SK-MEL-5 (cell line): ENCODE data around the gene LRRC46. TPM values are rescaled to one million over a fixed set of nuclear protein-coding genes. Genes with fewer than 3 reads are reported as not detected.

Experiments
- DNase-seq: peaks from one replicate; pipeline ENCODE4 v3.0.0-alpha.2; 2016; ENCODE audit warnings: low read depth, low spot score
- in situ Hi-C: cut with HindIII; loops from 2 replicates; pipeline ENCODE4 v1.10.0; 2016; ENCODE audit warnings: low sequenced_read_pairs, high pct_unique_total_duplicates, low pct_unique_long_range_greater_than_20kb
- polyA plus RNA-seq, 2 experiments: library from polyadenylated mRNA; depleted of rRNA; stranded (reverse); fragments of >200 nt; gene quantifications; 2 replicates each; pipeline ENCODE4 v1.2.3, GENCODE V29; 2015
- total RNA-seq: library from RNA; depleted of rRNA; stranded (reverse); fragments of >200 nt; shearing (Covaris generic); gene quantifications from 2 replicates; pipeline ENCODE4 v1.2.3, GENCODE V29; 2014; rRNA removed

Gene LRRC46
- total RNA-seq, result not detected in 2 replicates
- 0.87 and 1.0 TPM in 2 replicates for polyA plus RNA-seq (2015; cell fraction: cytosol; rRNA removed)
- 2.0 and 5.4 TPM in 2 replicates for polyA plus RNA-seq (2015; cell fraction: nucleus; rRNA removed)

- peak; percentile 92 for DNase-seq
- in situ Hi-C loops, result no loop called here
Measured at GRCh38 chr17:47831003-47831933, at the start of gene LRRC46, which contains the start of gene MRPL10. Gene LRRC46, plus strand, starts transcription at chr17:47831670. Its CDS starts 320 bp downstream, at chr17:47831990. Gene MRPL10, minus strand, starts transcription at chr17:47831541. Its CDS starts 30 bp downstream, at chr17:47831511.

- no peak for DNase-seq
Measured at GRCh38 chr17:47785538-47786123, 45.8 kb upstream of the LRRC46 start.

DNA sequence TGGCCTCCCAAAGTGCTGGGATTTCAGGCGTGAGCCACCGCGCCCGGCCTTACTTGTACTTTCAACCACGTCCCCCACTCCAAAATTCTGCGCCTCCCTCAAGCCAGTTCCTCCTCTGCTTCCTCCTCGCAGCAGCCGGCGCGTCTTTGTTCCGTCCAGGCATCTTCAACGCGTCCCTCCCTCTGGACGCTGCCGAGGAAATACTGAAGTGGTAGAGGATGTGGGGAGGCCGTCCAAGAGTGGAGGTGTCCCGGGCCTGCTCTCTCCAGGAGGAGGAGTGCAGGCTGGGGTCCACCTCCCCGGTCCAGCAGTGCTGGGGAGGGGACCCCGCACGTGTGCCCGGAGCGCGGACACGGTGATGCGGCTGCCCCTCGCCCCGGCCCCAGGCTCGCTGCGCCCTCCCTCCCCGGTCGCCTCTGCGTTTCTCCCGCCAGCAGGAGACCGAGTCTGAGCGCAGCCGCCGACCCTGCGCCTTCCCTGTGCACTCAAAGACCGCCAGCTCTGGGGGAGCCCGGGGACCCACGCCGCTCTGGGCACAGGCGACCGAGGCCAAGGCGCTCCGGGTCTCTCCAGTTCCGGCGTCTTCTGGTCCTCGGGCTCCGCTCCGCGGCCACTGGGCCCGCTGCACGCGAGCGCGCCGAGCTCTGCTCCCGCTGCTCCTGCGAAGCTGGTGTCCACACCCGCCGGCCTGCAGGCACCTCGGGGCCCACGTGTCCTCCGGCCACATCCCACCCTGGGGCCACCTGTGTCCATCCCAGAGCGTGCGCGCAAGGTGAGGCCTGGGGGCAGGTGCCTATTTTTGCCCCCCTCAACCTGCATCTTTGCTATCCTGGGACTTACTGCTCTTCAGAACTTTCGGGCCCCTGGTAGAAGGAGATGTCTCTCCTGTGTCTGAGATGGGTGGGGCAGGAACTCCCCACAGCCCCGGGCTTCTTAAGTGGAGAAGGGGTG lies 41.6 kb upstream of the LRRC46 start:
- peak; percentile 51 for DNase-seq
- in situ Hi-C loops, result no loop called here

More at GRCh38 chr17:47785538-47786123, 45.8 kb upstream of the LRRC46 start:
- in situ Hi-C loops, result no loop called here

DNA sequence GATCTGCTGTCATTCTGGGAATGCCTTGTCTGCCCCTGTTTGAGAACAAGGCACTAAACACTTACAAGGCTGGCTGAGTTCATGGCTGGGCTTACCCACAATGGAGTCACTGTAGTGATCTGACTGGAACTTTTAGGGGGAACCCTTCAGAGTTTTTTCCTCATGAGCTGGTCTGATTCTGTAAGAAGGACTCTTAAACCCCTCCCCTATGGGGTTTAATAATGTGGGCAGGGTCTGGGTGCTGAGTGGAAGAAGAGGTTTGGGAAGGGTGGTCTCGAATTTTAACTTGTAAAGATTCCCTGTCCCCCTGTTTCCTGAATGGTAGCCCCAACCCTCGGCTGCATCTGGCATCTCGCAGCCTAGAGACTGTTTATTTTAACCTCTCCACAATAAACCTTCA lies 40.4 kb upstream of the LRRC46 start:
- DNase-seq, result no peak
- in situ Hi-C loops, result no loop called here

DNA sequence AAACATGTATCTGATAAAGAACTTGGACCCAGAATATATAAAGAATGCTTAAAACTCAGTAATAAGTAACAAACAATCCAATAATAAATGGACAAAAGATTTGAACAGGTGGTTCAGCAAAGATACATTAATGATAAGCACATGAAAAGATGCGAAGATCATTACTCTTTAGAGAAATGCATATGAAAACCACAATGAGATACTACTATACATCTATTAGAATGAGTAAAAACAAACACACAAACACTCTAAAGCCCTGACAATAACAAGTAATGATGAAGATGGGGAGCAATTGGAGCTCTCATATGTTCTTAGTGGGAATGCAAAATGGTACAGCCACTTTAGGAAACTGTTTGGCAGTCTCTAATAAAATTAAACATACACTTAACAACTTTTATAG lies 39.0 kb upstream of the LRRC46 start:
- in situ Hi-C loops, result no loop called here
- no peak for DNase-seq

DNA sequence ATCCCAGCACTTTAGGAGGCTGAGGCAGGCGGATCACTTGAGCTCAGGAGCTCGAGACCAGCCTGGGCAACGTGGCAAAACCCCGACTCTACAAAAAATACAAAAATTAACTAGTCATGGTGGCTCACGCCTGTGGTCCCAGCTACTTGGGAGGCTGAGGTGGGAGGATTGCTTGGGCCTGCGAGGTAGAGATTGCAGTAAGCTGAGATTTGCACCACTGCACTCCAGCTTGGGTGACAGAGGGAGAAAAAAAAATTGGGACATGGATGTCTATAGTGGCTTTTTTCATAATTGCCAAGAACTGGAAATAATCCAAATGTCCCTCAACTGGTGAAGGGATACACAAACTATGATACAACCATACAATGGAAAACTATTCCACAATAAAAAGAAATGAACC lies 38.5 kb upstream of the LRRC46 start:
- in situ Hi-C loops, result no loop called here
- DNase-seq, result no peak

GRCh38 chr17:47797797-47798196 lies 33.7 kb upstream of the LRRC46 start:
- no peak for DNase-seq
- in situ Hi-C loops, result no loop called here

- in situ Hi-C loops, result no loop called here
Measured at GRCh38 chr17:47800686-47801085, 30.8 kb upstream of the LRRC46 start.

GRCh38 chr17:47801176-47801765 lies 30.2 kb upstream of the LRRC46 start:
- in situ Hi-C loops, result no loop called here
- DNase-seq, result no peak

More at GRCh38 chr17:47800686-47801085, 30.8 kb upstream of the LRRC46 start:
- no peak for DNase-seq

GRCh38 chr17:47801906-47802305 lies 29.6 kb upstream of the LRRC46 start:
- in situ Hi-C loops, result no loop called here
- DNase-seq, result no peak

DNA sequence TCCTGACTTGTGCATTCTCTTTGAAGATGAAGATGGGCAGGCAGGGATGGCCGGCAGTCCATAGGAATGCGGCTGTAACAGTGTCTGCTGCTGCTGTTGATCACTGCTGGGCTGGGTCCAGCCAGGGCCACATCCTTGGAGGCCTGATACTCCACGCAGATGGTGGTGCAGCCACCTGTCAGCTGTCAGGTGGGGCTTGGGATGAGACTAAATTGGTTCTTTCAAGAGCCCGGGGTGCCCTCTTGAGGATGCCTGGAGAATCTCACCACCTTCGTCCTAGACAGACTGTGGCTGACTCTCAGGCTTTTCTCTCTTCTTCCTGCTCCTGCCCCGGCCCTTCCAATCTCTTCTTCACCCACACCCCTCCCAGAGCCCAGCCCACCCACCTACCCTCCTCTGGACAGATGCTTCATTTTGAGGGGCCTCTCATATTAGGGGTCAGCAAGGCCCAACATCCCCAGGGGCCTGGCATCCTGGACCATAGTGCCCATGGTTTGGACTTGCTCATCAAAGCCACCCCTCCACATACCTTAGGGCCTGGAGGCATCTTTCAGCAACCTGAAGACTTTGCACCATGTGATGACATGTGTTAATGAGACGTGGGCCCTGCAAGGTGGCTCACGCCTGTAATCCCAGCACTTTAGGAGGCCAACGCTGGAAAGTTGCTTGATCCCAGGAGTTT lies 29.0 kb upstream of the LRRC46 start:
- peak; percentile 72 for DNase-seq
- in situ Hi-C loops, result no loop called here

DNA sequence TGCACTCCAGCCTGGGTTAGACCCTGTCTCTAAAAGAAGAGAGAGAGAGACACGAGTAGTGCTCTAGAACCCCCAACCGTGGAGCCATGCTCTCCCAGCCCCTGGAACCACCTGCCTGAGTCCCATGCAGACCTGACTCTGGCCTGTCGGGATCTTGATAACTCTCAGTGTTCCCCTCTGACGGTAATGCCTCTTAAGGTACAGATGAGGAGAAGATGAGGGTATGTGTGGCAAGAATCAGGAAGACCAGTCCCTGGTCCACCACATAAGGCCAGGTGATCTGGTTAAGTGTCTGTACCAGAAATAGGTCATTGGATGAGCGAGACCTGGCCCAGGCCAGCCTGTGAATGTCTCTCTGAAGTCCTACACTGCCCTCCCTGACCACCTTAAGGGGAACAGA lies 28.3 kb upstream of the LRRC46 start:
- no peak for DNase-seq
- in situ Hi-C loops, result no loop called here

DNA sequence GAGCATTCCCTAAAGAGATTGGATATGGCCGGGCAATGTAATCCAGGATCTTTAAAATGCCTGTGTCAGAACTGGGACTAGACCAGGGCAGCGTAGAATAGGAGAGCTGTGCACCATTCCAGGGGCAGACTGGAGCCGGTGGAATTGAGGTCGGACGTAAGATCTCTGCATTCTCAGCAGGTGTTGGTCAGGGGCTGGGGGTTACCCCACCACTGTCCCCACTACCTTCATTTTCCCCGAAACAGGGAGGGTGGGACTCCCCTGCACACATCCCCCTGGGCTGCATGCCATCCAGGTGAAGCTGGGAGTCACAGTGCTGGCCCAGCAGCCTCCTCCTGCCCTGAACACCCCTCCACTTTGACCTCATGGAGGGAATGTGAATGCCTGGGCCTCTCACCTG lies 27.7 kb upstream of the LRRC46 start:
- in situ Hi-C loops, result no loop called here
- DNase-seq, result no peak

DNA sequence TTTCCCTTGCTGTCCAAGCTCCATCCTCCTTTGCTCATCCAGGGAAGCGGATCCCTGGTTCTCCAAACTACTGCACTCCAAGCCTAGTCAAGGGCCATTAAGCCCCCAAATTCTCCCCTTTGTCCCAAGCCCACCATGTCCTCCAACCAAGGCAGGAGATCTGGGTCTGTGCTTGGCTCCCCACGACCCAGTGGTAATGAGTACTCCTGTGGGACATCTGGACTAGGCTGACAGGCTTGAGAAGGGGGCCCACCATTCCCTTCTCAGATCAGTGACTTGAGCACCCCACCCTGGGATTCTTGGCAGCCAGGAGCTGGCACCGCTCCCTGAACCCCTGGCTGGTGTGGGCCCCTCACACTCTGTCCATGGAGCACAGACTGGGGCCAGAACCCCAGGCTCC lies 27.0 kb upstream of the LRRC46 start:
- in situ Hi-C loops, result no loop called here
- DNase-seq, result no peak

GRCh38 chr17:47806026-47806912 lies 25.2 kb upstream of the LRRC46 start:
- in situ Hi-C loops, result no loop called here
- no peak for DNase-seq

- in situ Hi-C loops, result no loop called here
- no peak for DNase-seq
Measured at GRCh38 chr17:47806913-47807255, 24.6 kb upstream of the LRRC46 start.
